Measurements from ENCODE around the gene XPC.

GRCh38 chr3:14178247-14179113 is at the start of gene XPC, which contains the start of gene LSM3:
- TF ChIP-seq POLR2A (IDR thresholded peaks at IDR 0.05; ENCODE audit: low read length), result peak; percentile 98
- TF ChIP-seq GATA1 (IDR thresholded peaks at IDR 0.05; ENCODE audit: low read depth, low read length), result no peak
